Uterus (tissue), 4 donors: ENCODE results near the gene WDFY4. TPM values are rescaled to one million over a fixed set of nuclear protein-coding genes. Genes with fewer than 3 reads are reported as not detected.

Source experiments
- DNase-seq, 2 donors: peaks; one replicate each; pipeline ENCODE4 v3.0.0-alpha.2; 2019 to 2020
- H3K27ac ChIP-seq, 2 donors: fragments of 200-600 bp; sonication (generic); 1 replicate in 1 of 2; 2 replicates in 1 of 2; pipeline ENCODE4 v1.5.1; 2016 to 2018
- H3K27me3 ChIP-seq, 2 donors: fragments of 200-600 bp; sonication (generic); one replicate each; pipeline ENCODE4 v1.5.1; 2018 to 2019; ENCODE audit warnings: control low read depth in 1 of 2
- H3K36me3 ChIP-seq, 2 donors: fragments of 200-600 bp; sonication (generic); one replicate each; pipeline ENCODE4 v1.5.1; 2019; ENCODE audit warnings: control low read depth in 1 of 2
- H3K4me1 ChIP-seq, 2 donors: fragments of 200-600 bp; sonication (generic); one replicate each; pipeline ENCODE4 v1.5.1; 2018 to 2019; ENCODE audit warnings: control low read depth in 1 of 2
- H3K4me3 ChIP-seq, 2 donors: fragments of 200-600 bp; sonication (generic); 1 replicate in 1 of 2; 2 replicates in 1 of 2; pipeline ENCODE4 v1.5.1; 2018 to 2019; ENCODE audit warnings: mild to moderate bottlenecking in 1 of 2
- H3K9me3 ChIP-seq, 2 donors: fragments of 200-600 bp; sonication (generic); one replicate each; pipeline ENCODE4 v1.5.1; 2019; ENCODE audit warnings: control low read depth in 1 of 2
- CTCF ChIP-seq, 4 experiments: fragments of 200-600 bp in 2 of 4; fragments of 450-650 bp in 2 of 4; sonication (generic) in 2 of 4; IDR thresholded peaks; one replicate each; pipeline ENCODE4 v1.5.1; 2016 to 2019; ENCODE audit warnings: antibody characterized with exemption in 4 of 4, mild to moderate bottlenecking in 2 of 4, moderate library complexity in 1 of 4
- POLR2A ChIP-seq, 2 donors: fragments of 450-650 bp; IDR thresholded peaks; one replicate each; pipeline ENCODE4 v1.6.1; 2016; ENCODE audit warnings: antibody characterized with exemption in 2 of 2, mild to moderate bottlenecking in 1 of 2, moderate library complexity in 1 of 2
- intact Hi-C: fragments of 100-400 bp; cut with DNase I; formaldehyde crosslinking; loops from one replicate; pipeline ENCODE4 v1.15.1; 2023; ENCODE audit warnings: low total_unique reads
- total RNA-seq, 4 donors: library from RNA; depleted of rRNA in 3 of 4; stranded (reverse); fragments of >200 nt in 3 of 4; gene quantifications; one replicate each; pipeline versions ENCODE4 v1.1.0 to v1.2.4, GENCODE V29; 2014 to 2023
- donor health status: DM: yes; HTN: yes; CAD: no.

WDFY4 gene
- total RNA-seq, 4 donors from 2014 or later, result 0.26 to 5.2 (median 1.2) TPM

GRCh38 chr10:48707472-48707871 lies 22.8 kb downstream of the WDFY4 start:
- intact Hi-C loops, result no loop called here
- Histone ChIP-seq H3K4me3 (no peak overlapping the region), H3K9me3 (no peaks in the 10 kb centered on the region), H3K4me1 (no peaks in the 10 kb centered on the region), H3K27ac (no peak overlapping the region), H3K27me3 (no peaks in the 10 kb centered on the region), H3K36me3 (no peaks in the 10 kb centered on the region)
- no peak for DNase-seq
- TF ChIP-seq POLR2A (IDR thresholded peaks at IDR 0.05), result no peak
- TF ChIP-seq CTCF (IDR thresholded peaks at IDR 0.05), result no peak

- intact Hi-C loops, result no loop called here
- H3K27me3 ChIP-seq, result no peaks in the 10 kb centered on the region
- no peak for DNase-seq
- no peaks in the 10 kb centered on the region for H3K4me1 ChIP-seq
- no peaks in the 10 kb centered on the region for H3K9me3 ChIP-seq
- TF ChIP-seq CTCF (IDR thresholded peaks at IDR 0.05) (no peak), POLR2A (IDR thresholded peaks at IDR 0.05) (no peak)
- no peaks in the 10 kb centered on the region for H3K36me3 ChIP-seq
- no peak overlapping the region for H3K4me3 ChIP-seq
- H3K27ac ChIP-seq, result no peak overlapping the region
Measured at GRCh38 chr10:48708144-48708543, 23.5 kb downstream of the WDFY4 start.

GRCh38 chr10:48710647-48711275 lies 26.1 kb downstream of the WDFY4 start:
- H3K27me3 ChIP-seq, result no peaks in the 10 kb centered on the region
- H3K4me1 ChIP-seq, result no peaks in the 10 kb centered on the region
- no peak overlapping the region for H3K4me3 ChIP-seq
- H3K27ac ChIP-seq, result no peak overlapping the region
- no peaks in the 10 kb centered on the region for H3K36me3 ChIP-seq
- no peaks in the 10 kb centered on the region for H3K9me3 ChIP-seq
- intact Hi-C loops, result no loop called here
- TF ChIP-seq CTCF (IDR thresholded peaks at IDR 0.05) (no peak), POLR2A (IDR thresholded peaks at IDR 0.05) (no peak)
- DNase-seq, result no peak

GRCh38 chr10:48711830-48712229 lies 27.2 kb downstream of the WDFY4 start:
- TF ChIP-seq CTCF (IDR thresholded peaks at IDR 0.05), result no peak
- no peak for TF ChIP-seq POLR2A (IDR thresholded peaks at IDR 0.05)
- intact Hi-C loops, result no loop called here

GRCh38 chr10:48714088-48714487 lies 29.4 kb downstream of the WDFY4 start:
- DNase-seq, result no peak
- H3K27me3 ChIP-seq, result no peaks in the 10 kb centered on the region
- intact Hi-C loops, result no loop called here
- TF ChIP-seq CTCF (IDR thresholded peaks at IDR 0.05) (no peak), POLR2A (IDR thresholded peaks at IDR 0.05) (no peak)
- no peak overlapping the region for H3K27ac ChIP-seq
- H3K4me1 ChIP-seq, result no peaks in the 10 kb centered on the region
- no peak overlapping the region for H3K4me3 ChIP-seq
- no peaks in the 10 kb centered on the region for H3K9me3 ChIP-seq
- no peaks in the 10 kb centered on the region for H3K36me3 ChIP-seq

More at GRCh38 chr10:48711830-48712229, 27.2 kb downstream of the WDFY4 start:
- H3K9me3 ChIP-seq, result no peaks in the 10 kb centered on the region
- H3K4me3 ChIP-seq, result no peak overlapping the region
- H3K36me3 ChIP-seq, result no peaks in the 10 kb centered on the region
- H3K27me3 ChIP-seq, result no peaks in the 10 kb centered on the region
- H3K27ac ChIP-seq, result no peak overlapping the region
- DNase-seq, result no peak
- H3K4me1 ChIP-seq, result no peaks in the 10 kb centered on the region
